ENCODE measurements around the gene EPSTI1.

GRCh38 chr13:42883771-42884467 lies 108.1 kb downstream of the EPSTI1 start:
- no peak for TF ChIP-seq POLR2AphosphoS5 (IDR thresholded peaks at IDR 0.05)
- TF ChIP-seq POLR2A (IDR thresholded peaks at IDR 0.05): no peak

Measured in breast epithelium (tissue), 3 donors.